Activated CD8-positive, alpha-beta memory T cell treated with anti-CD3 and anti-CD28 coated beads for 36 hours (primary cell): ENCODE measurements around the gene ATG2A. TPM values are rescaled to one million over a fixed set of nuclear protein-coding genes. Genes with fewer than 3 reads are reported as not detected.

Source experiments
- CTCF ChIA-PET: fragments of 350-600 bp; sonication (Branson Sonifier 250); formaldehyde crosslinking; loops from one replicate; lab custom pipeline; 2021; ENCODE audit warnings: antibody characterized with exemption; lab: Charles Lee
- POLR2A ChIA-PET: fragments of 350-600 bp; sonication (Branson Sonifier 250); formaldehyde crosslinking; loops from one replicate; lab custom pipeline; 2021; ENCODE audit warnings: antibody characterized with exemption; lab: Charles Lee
- total RNA-seq, 2 experiments: library from RNA; stranded (reverse); gene quantifications; one replicate each; pipeline ENCODE4 v1.2.3, GENCODE V29; 2021

The ATG2A gene
- total RNA-seq, 2 experiments from 2014 or later, result 21.7 to 22.6 TPM

DNA sequence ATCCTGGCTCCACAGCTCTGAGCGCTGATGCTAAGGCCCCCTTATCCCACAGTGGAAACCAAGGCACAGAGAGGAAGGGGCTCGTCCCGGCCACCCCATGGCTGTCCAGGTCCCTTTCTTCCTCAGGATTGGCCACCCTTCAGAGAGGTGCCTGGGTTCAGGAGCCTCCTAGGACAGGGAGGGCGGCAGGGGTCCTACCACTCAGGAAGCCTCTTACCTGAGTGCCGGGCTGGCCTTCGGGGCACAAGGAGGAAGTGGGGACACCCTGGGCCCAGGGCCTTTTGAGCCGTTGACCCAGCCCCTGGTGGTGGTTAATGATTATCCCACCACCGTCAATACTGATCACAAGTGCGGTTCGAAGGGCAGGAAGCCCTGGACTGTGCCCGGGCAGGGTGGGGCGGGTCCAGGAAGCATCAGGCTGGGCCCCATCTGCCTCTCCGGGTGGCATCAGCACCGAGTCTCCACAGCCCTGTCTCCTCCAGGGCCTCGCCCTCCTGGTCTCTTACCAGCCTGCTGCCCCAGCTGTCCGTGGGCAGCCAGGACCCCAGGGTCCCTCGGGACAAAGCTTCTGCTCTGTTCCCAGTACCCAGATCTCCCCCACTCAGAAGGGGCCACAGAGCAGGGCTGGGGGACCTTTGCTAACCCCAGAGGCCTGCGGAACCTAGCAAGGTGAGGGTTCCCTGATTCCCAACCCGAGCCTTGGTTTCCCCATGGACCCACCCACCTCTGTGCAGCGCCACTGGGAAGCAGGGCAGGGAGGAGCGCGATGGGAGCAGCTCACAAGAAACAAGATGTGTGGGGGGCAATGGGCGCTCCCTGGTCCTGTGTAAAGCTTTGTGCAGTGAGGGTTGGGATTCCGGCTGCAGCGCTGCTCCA lies 23.6 kb downstream of the ATG2A start:
- ChIA-PET POLR2A (interaction anchor here (1.1 kb wide), 1 partner anchor 42 kb away, joined by 3 read pairs; no protein-coding TSS in a partner anchor), CTCF (interaction anchor here (0.5 to 17.1 kb wide), 16 partner anchors 9 to 841 kb away, joined by 3 to 475 read pairs (median 3); partner anchors contain the start of genes ARL2 and CDC42BPG)

DNA sequence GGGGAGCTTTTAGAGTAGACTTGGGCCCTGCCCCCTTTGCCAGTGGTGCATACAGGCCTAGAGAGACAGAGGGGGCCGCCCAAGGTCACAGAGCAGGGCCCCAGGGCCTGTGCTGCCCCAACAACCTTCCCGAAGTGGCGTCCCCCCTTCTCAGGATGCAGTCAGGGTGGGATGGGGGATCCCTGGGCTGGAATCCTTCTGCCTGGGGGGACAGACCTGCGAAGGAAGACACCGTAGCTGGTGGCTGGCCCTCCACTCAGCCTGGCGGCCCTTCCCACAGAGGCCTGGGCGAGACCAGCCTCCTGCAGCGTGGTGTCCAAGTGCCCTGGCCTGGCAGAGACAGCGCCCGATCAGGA lies 24.2 kb downstream of the ATG2A start:
- POLR2A ChIA-PET, result interaction anchor here (1.0 kb wide), 1 partner anchor 14 kb away, joined by 3 read pairs; no protein-coding TSS in a partner anchor
- CTCF ChIA-PET, result interaction anchor here (2.1 to 17.1 kb wide), 2 partner anchors 40 to 122 kb away, joined by 6 to 475 read pairs; partner anchors contain the start of genes ARL2 and CDC42BPG

DNA sequence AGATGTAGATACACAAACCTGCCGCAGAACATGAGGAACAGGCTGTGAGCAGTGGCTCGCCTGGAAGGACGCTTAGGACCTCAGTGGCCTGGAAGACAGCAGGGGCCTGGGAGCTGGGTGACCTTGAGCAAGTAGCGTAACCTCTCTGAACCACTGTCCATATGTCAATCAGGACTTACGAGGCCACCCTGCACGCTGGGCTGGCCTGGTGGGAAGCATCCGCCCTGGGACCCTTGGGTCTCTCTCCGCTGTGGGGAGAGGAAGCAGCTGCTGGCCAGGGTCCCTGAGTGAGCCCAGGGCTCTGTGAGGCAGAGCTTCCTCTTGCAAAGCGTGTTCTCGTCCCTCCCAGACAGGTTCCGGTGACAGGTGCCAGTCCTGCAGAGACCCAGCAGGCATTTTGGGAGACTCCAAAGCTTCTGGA lies 24.6 kb downstream of the ATG2A start:
- POLR2A ChIA-PET, result interaction anchor here (1.0 kb wide), 1 partner anchor 13 kb away, joined by 3 read pairs; no protein-coding TSS in a partner anchor

DNA sequence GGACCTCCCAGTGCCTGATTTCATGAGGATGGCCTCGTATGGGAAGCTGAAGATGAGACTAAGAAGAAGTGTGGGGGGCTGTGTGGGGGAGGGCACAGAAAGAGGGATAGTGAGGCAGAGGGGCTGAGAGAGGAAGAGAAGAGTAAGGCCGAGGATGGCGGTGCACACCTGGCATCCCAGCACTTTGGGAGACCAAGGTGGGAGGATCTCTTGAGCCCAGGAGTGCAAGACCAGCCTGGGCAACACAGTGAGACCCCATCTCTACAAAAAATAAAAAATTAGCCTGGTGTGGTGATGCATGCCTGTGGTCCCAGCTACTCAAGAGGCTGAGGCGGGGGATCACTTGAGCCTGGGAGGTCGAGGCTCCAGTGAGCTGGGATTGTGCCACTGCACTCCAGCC lies 25.1 kb downstream of the ATG2A start:
- CTCF ChIA-PET, result interaction anchor here (0.6 to 17.1 kb wide), 4 partner anchors 23 to 711 kb away, joined by 3 to 475 read pairs (median 3); partner anchors contain the start of gene CDC42BPG
- POLR2A ChIA-PET, result interaction anchor here (1.0 kb wide), 1 partner anchor 13 kb away, joined by 3 read pairs; no protein-coding TSS in a partner anchor

More for the DNA sequence above, 24.6 kb downstream of the ATG2A start:
- CTCF ChIA-PET, result interaction anchor here (0.6 to 17.1 kb wide), 4 partner anchors 40 to 710 kb away, joined by 3 to 475 read pairs (median 4); partner anchors contain the start of genes ARL2 and CDC42BPG

DNA sequence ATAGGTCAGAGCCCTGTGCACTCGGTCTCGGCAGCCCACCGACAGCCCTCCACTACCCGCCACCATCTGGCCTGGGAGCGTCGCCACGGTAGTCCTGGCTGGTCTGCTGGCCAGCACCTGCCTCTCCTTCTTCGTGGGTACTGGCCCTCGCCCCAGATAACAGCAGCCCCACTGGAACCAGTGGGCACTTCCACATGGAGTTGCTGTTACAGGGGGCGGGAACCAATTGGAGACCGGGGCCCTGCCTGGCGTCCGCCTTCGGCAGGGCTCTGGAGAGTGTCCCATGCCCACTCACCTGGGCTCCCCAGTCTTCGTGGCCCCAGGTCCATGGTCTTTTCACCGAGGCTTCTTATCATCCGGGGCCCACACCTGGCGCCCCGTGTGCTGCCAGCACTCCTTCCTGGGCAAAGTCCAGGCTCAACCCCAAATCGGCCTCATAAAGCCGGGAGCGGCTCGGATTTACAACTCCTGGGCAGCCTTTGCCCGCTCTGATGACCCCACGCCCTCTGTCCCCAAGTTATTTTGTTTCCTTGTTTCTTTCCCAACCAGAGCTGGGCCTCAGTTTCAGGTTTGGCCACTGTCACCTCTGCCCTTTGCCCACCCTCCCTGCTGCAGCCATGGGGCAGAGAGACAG lies 25.7 kb downstream of the ATG2A start:
- CTCF ChIA-PET, result interaction anchor here (1.3 to 17.1 kb wide), 3 partner anchors 22 to 39 kb away, joined by 3 to 475 read pairs (median 3); partner anchors contain the start of gene CDC42BPG
- POLR2A ChIA-PET, result interaction anchor here (0.7 kb wide), 1 partner anchor 19 kb away, joined by 8 read pairs; no protein-coding TSS in a partner anchor

DNA sequence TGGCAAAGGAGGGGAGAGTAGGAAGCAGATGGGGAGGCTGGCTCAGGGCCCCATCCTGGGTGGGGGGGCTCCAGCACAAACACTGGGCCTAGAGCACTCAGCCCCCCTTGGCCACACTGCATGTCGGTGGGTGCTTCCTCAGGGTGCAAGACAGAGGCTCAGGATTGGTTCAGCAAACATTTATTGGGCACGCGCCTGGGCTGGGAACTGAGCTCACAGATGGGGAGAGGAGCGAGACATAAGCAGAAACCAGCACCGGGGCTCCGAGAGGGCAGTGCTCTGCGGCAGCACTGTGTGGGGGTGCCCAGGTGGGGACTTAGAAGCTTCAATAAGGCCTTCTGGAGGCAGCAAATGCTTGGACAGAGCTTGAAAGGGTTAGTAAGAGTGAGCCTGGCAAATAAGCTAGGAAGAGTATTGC lies 26.5 kb downstream of the ATG2A start:
- ChIA-PET POLR2A (interaction anchor here (0.6 to 0.7 kb wide), 2 partner anchors 18 to 25 kb away, joined by 4 to 8 read pairs; no protein-coding TSS in a partner anchor), CTCF (interaction anchor here (0.9 to 17.1 kb wide), 4 partner anchors 13 to 38 kb away, joined by 3 to 475 read pairs (median 4); partner anchors contain the start of gene CDC42BPG)

DNA sequence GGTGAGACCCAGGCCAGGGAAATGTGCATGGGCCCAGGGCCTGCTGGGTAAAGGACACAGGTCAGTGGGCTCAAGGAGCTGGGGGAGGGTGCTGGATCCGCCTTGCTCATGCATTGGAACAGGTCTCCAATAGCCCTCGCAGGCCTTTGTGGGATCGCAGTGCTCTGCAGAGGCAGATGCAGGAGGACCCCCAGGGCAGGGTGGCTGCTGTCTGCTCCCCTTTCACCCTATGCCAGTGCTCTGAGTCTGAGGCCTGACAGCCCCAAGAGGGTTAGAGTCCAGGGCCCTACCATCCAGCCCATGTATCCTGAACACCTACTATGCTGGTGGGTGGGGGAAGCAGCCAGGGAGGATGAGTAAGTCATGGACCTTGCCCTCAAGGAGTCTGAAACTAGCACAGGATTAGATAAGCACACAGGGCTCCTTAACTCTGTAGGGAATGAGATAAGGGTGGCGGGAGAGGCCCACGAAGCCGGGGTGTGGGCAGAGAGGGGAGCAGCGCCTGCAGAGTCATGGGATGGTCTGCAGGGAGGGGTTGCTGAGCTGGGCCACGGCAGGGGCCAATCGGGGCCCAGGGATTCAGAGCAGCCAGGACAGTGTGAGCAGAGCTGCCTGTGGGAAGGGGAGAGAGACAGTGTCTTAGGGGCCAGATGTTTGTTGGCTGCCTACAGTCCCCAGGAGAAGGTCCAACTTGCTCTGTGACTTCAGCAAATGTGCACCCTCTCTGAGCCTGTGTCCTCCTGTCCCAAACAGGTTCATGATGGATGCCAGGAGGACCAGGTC lies 28.1 kb downstream of the ATG2A start:
- POLR2A ChIA-PET, result interaction anchor here (0.7 kb wide), 1 partner anchor 9 kb away, joined by 9 read pairs; no protein-coding TSS in a partner anchor

DNA sequence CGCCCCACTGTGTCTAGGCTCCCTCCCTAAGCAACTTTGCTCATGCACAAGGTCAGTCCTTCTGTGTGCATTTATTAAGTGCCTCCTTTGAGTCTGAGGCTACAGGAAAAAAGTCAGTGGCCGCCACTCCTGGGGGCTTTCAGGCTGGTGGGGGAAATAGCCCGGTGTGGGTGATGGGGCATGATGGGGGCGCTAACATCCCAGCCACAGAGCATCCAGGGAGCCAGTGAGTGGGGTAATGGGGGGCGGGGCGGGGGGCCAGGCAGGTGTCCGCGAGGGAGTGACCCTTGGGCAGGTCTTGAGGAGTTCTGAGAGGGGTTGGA lies 28.6 kb downstream of the ATG2A start:
- CTCF ChIA-PET, result interaction anchor here (0.7 to 17.1 kb wide), 13 partner anchors 10 to 144 kb away, joined by 3 to 475 read pairs (median 5); partner anchors contain the start of genes CDC42BPG, EHD1 and PPP2R5B
- POLR2A ChIA-PET, result interaction anchor here (0.6 to 1.5 kb wide), 2 partner anchors 28 to 42 kb away, joined by 3 to 4 read pairs; no protein-coding TSS in a partner anchor

More for the DNA sequence above, 28.1 kb downstream of the ATG2A start:
- CTCF ChIA-PET, result interaction anchor here (0.6 to 17.1 kb wide), 12 partner anchors 9 to 1619 kb away, joined by 3 to 475 read pairs (median 5); partner anchors contain the start of genes CDC42BPG and EHD1

DNA sequence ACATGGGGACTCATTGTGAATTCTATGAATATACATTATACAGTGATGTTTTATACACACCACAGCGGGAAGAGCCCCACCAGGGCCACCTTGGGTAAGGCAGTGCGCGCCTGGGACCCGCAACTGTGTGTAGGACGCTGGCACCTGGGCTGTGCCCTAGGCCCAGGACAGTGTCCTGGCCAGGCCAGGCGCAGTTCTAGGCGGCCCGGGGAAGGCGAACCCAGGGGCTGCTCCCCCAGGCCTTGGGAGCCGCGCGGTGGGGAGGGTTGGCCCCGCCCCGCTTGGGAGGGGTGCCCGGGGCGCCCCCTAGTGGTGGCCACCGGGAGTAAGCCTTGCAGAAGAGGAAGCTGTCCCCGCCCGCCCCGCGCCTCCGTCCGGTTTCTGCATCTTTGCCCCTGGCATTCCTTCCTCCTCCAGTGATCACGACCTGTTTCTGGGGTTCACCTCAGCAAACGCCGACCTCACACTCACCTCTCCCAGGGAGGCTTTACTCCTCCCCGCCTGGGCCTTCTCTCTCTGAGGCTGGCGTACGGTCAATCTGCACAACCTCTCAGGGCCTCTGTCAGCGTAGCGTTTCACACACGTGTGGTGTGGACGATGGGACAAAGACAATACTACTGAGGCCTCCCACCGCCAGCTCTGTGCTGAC lies 29.1 kb downstream of the ATG2A start:
- POLR2A ChIA-PET, result interaction anchor here (0.6 to 1.5 kb wide), 2 partner anchors 28 to 42 kb away, joined by 3 to 4 read pairs; no protein-coding TSS in a partner anchor
- CTCF ChIA-PET, result interaction anchor here (0.7 to 17.1 kb wide), 14 partner anchors 10 to 143 kb away, joined by 3 to 475 read pairs (median 5); partner anchors contain the start of genes CDC42BPG, EHD1 and PPP2R5B

DNA sequence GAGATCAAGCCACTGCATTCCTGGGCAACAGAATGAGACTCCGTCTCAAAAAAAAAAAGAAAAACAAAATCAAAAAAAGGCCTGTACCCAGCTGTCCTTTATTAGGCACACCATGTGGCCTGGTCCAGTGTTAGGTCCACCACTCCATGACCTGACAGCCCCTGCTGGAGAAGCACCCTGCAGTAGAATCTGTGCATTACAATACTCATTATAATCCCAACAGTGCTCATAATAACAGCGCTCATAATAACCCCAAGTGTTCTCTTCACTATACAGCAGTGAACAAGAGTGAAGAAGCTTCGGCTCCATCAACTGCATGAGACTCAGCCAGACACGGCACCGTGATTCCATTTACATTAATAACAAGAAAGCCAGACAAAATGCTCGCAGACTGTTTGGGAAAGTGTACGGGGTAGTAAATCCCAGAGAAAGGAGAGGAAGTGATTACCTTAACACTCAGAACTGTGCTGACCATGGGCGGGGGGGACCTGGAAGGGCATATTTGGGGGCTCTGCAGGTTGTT lies 29.7 kb downstream of the ATG2A start:
- CTCF ChIA-PET, result interaction anchor here (0.7 to 17.1 kb wide), 10 partner anchors 11 to 127 kb away, joined by 3 to 475 read pairs (median 5); partner anchors contain the start of genes CDC42BPG, EHD1 and PPP2R5B
- POLR2A ChIA-PET, result interaction anchor here (1.5 kb wide), 1 partner anchor 41 kb away, joined by 4 read pairs; no protein-coding TSS in a partner anchor

DNA sequence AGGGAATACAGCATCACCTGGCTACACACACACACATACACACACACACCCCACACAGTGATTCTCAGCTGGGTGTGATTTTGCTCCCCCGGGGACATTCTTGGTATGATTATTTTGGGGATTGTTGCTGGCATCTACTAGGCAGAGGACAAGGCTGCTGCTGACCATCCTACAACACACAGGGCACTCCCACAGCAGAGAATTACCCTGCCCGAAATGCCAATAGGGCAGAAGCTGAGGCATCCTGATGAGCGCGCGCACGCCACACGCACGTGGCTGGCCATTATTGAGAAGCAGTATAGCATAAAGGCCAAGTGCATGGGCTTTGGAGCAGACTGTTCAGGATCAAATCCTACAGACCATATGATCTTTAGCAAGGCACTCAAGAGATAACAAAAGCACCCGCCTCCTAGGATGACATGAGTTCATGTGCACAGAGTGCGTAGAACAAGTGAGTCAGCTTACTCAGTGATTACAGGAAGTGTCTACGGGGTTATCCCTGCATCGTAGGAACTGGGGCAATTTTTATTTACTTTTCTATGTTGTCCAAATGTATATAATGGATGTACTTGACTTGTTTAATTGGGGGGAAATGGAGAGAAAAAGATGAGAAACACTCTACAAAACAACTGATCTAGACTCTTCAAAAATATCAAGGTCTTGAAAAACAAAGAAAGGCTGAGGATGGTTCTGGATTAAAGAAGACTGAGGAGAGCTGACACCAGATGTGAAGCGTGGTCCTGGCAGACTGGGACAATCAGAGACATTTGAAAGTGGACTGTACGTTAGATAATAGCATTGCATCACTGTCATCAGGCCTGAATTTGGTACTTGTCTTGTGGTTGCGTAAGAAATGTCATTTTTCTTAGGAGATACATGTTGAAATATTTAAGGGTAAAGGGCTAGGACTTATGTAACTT lies 31.4 kb downstream of the ATG2A start:
- ChIA-PET CTCF (interaction anchor here (0.9 to 17.1 kb wide), 6 partner anchors 9 to 33 kb away, joined by 3 to 475 read pairs (median 6); partner anchors contain the start of genes CDC42BPG and EHD1), POLR2A (interaction anchor here (0.7 to 1.4 kb wide), 5 partner anchors 9 to 33 kb away, joined by 3 to 6 read pairs (median 3); no protein-coding TSS in a partner anchor)

DNA sequence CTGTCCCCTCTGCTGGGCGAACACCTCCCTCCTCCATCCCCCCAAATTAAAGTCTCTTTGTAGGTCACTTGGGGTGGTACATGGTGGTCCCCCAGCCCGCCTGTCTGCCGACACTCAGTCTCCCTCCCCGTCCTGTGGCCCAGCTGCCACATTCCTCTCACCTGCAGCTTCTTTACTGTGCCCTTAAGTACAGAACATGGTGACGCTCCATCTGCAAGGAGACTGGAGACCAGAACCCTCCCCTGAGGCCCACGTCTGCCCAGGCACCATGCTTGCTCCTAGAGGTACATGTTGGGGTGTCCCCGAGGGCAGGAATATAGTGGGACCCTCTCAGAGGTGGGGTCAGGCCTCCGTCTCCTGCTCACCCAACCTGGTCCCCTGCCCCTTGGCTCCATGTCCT lies 33.0 kb downstream of the ATG2A start:
- ChIA-PET POLR2A (interaction anchor here (1.3 kb wide), 1 partner anchor 11 kb away, joined by 3 read pairs; no protein-coding TSS in a partner anchor), CTCF (interaction anchor here (1.0 to 12.8 kb wide), 2 partner anchors 10 to 27 kb away, joined by 4 to 371 read pairs; partner anchors contain the start of gene CDC42BPG)

DNA sequence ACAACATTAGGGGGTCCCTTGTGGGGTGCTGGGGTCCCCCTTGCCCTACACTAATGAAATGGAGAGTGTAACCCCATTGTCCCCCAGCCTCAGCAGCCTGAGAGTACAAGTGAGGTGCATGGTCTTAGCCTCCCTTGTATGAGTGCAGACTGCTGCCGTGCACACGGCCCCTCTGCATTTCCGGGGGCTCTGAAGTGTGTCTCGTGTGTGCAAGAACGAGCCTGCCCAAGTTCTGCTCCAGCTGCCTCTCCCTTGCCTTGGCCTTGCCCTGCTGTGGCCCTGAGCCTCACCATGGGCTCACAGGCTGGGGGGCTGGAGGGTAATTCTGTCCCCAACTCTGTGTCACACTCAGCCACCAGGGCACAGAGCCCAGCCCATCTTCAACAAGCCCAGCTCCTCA lies 33.4 kb downstream of the ATG2A start:
- ChIA-PET POLR2A (no interaction called here), CTCF (interaction anchor here (0.5 to 12.8 kb wide), 4 partner anchors 10 to 234 kb away, joined by 3 to 371 read pairs (median 4); partner anchors contain the start of genes CDC42BPG and ZNHIT2)

DNA sequence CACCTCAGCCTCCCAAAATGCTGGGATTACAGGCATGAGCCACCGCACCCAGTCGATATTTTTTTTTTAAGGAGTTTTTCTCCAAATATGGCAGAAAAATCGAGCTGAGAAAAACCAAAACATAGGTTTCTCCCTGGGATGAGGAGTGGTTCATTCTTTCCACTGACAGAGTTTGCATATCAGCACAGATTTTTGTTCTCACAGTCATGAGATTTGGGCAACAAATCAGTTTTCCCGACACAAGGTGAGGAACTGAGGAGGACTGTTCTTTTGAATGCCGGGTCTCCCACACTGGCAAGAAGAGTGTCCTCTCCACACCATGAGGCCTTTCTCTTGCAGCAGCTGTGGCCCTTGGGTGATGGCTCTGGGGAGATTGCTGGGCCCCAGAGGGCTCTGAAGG lies 34.8 kb downstream of the ATG2A start:
- ChIA-PET POLR2A (no interaction called here), CTCF (interaction anchor here (1.0 to 12.8 kb wide), 2 partner anchors 12 to 25 kb away, joined by 3 to 371 read pairs; partner anchors contain the start of gene CDC42BPG)

DNA sequence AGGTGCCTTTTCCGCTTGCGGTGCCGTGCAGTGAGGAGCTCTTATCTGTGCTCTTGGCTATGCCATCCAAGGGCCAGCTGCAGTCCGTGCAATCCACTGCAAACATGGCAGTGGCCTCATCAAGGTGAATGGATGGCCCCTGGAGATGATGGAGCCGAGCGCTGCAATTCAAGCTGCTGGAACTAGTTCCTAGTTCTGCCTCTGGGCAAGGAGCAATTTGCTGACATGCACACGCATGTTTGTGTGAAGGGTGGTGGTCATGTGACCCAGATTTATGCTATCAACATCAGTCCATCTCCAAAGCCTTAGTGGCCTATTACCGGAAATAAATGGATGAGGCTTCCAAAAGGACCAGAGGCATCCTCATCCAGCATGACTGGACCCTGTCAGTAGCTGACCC lies 35.5 kb downstream of the ATG2A start:
- POLR2A ChIA-PET, result interaction anchor here (0.5 to 1.1 kb wide), 2 partner anchors 8 to 12 kb away, joined by 3 to 4 read pairs; no protein-coding TSS in a partner anchor
- CTCF ChIA-PET, result interaction anchor here (0.8 to 12.8 kb wide), 3 partner anchors 12 to 74 kb away, joined by 3 to 371 read pairs (median 5); partner anchors contain the start of gene CDC42BPG
